Measurements from ENCODE around the gene TGFBRAP1. TPM values are rescaled to one million over a fixed set of nuclear protein-coding genes. Genes with fewer than 3 reads are reported as not detected.

Gene TGFBRAP1
- total RNA-seq, 1 experiment from 2014 or later = 24.8 TPM

- no peak overlapping the region for H3K27ac ChIP-seq (ENCODE audit: low read depth, low read length, poor library complexity, severe bottlenecking)
- ChIA-PET CTCF (no interaction called here), POLR2A (ENCODE audit: low non-redundant PET) (no interaction called here)
- H3K9me3 ChIP-seq (ENCODE audit: low read depth, low read length, poor library complexity, severe bottlenecking) = no peaks in the 10 kb centered on the region
- BruUV-seq (replicated peaks) = no TSS peak
- DNase-seq (ENCODE audit: low spot score) = no peak
- TF ChIP-seq CTCF (conservative IDR thresholded peaks at IDR 0.05; ENCODE audit: low read depth, low read length) (no peak), EZH2 (IDR thresholded peaks at IDR 0.05; ENCODE audit: borderline replicate concordance, low read depth, low read length, poor library complexity, severe bottlenecking) (no peak)
- no peak overlapping the region for H3K4me3 ChIP-seq (ENCODE audit: low read depth, low read length, poor library complexity, severe bottlenecking)
- no peaks in the 10 kb centered on the region for H3K4me1 ChIP-seq (ENCODE audit: insufficient read depth, low read length, poor library complexity, severe bottlenecking)
- no peaks in the 10 kb centered on the region for H3K36me3 ChIP-seq (ENCODE audit: insufficient read depth, low read length, poor library complexity, severe bottlenecking)
- intact Hi-C loops (cut with micrococcal nuclease; ENCODE audit: unreplicated experiment) = no loop called here
- no peaks in the 10 kb centered on the region for H3K27me3 ChIP-seq (replicated peaks; ENCODE audit: insufficient read depth, low read depth, low read length, poor library complexity)
These were observed 48.3 kb upstream of the TGFBRAP1 start for GRCh38 chr2:105377871-105378270.

GRCh38 chr2:105376789-105377240 is 47.3 kb upstream of the TGFBRAP1 start:
- BruUV-seq (replicated peaks) = no TSS peak
- H3K4me3 ChIP-seq (ENCODE audit: low read depth, low read length, poor library complexity, severe bottlenecking) = no peak overlapping the region
- no peak for DNase-seq (ENCODE audit: low spot score)
- TF ChIP-seq EZH2 (IDR thresholded peaks at IDR 0.05; ENCODE audit: borderline replicate concordance, low read depth, low read length, poor library complexity, severe bottlenecking) (no peak), CTCF (conservative IDR thresholded peaks at IDR 0.05; ENCODE audit: low read depth, low read length) (no peak)
- CTCF ChIA-PET = no interaction called here
- H3K27ac ChIP-seq (ENCODE audit: low read depth, low read length, poor library complexity, severe bottlenecking) = no peak overlapping the region
- POLR2A ChIA-PET (ENCODE audit: low non-redundant PET) = no interaction called here
- H3K9me3 ChIP-seq (ENCODE audit: low read depth, low read length, poor library complexity, severe bottlenecking) = no peaks in the 10 kb centered on the region
- no peaks in the 10 kb centered on the region for H3K36me3 ChIP-seq (ENCODE audit: insufficient read depth, low read length, poor library complexity, severe bottlenecking)
- no peaks in the 10 kb centered on the region for H3K4me1 ChIP-seq (ENCODE audit: insufficient read depth, low read length, poor library complexity, severe bottlenecking)
- intact Hi-C loops (cut with micrococcal nuclease; ENCODE audit: unreplicated experiment) = no loop called here
- H3K27me3 ChIP-seq (replicated peaks; ENCODE audit: insufficient read depth, low read depth, low read length, poor library complexity) = no peaks in the 10 kb centered on the region

GRCh38 chr2:105376010-105376409 is 46.5 kb upstream of the TGFBRAP1 start:
- Histone ChIP-seq H3K9me3 (ENCODE audit: low read depth, low read length, poor library complexity, severe bottlenecking) (no peaks in the 10 kb centered on the region), H3K36me3 (ENCODE audit: insufficient read depth, low read length, poor library complexity, severe bottlenecking) (no peaks in the 10 kb centered on the region), H3K27ac (ENCODE audit: low read depth, low read length, poor library complexity, severe bottlenecking) (no peak overlapping the region), H3K4me1 (ENCODE audit: insufficient read depth, low read length, poor library complexity, severe bottlenecking) (no peaks in the 10 kb centered on the region), H3K4me3 (ENCODE audit: low read depth, low read length, poor library complexity, severe bottlenecking) (no peak overlapping the region), H3K27me3 (replicated peaks; ENCODE audit: insufficient read depth, low read depth, low read length, poor library complexity) (no peaks in the 10 kb centered on the region)
- TF ChIP-seq CTCF (conservative IDR thresholded peaks at IDR 0.05; ENCODE audit: low read depth, low read length) (no peak), EZH2 (IDR thresholded peaks at IDR 0.05; ENCODE audit: borderline replicate concordance, low read depth, low read length, poor library complexity, severe bottlenecking) (no peak)
- DNase-seq (ENCODE audit: low spot score) = no peak
- BruUV-seq (replicated peaks) = no TSS peak
- ChIA-PET POLR2A (ENCODE audit: low non-redundant PET) (no interaction called here), CTCF (no interaction called here)
- intact Hi-C loops (cut with micrococcal nuclease; ENCODE audit: unreplicated experiment) = no loop called here
